Measurements from ENCODE around the gene RPS21.

RPS21 gene

GRCh38 chr20:62378215-62378614 lies 8.7 kb upstream of the RPS21 start:
- DNase-seq (ENCODE audit: low read depth): no peak

GRCh38 chr20:62381202-62381797 lies 5.6 kb upstream of the RPS21 start:
- no peak for DNase-seq (ENCODE audit: low read depth)

DNA sequence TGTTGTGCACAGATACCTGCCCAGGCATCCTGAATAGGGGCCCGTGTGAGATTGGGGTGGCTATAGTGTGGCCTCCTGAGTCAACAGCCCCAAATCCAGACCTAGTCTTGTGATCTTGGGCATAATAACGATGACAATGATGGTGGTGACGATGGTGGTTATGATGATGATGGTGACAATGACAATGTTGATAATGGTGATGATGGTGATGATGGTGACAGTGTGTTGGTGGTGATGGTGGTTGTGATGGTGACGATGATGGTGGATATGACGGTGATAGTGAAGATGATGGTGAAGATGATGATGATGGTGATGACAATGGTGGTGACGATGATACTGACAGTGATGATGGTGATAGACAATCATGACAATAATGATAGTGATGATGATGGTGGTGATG lies 5.1 kb upstream of the RPS21 start:
- DNase-seq (ENCODE audit: low read depth): no peak

- no peak for DNase-seq (ENCODE audit: low read depth)
Measured at GRCh38 chr20:62382306-62383198, 4.4 kb upstream of the RPS21 start.

DNA sequence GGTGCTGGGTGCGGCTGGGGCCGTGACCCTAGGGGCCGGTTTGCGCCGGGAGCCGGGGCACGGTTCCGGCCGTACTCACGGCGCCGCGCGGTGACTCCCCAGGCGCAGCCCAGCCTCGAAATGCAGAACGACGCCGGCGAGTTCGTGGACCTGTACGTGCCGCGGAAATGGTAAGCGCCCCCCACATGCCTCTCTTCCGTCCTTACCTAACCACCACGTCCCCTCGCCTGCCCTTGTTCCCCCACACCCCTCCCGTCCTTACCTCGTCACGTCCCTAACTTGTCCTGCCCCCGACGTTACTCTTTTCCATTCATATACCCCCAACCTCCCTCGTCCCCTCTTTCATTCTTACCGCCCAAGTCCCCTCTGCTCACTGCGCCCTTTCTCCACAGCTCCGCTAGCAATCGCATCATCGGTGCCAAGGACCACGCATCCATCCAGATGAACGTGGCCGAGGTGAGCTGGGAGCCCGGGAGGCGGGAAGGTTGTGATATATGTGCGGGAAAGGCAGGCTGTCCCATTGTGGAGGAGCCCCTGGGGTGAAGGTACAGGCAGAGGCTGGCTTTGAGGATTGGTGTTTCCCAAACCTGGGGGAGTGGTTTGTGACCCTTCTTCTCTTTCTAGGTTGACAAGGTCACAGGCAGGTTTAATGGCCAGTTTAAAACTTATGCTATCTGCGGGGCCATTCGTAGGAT lies 463 bp downstream of the RPS21 start:
- DNase-seq (ENCODE audit: low read depth): no peak

DNA sequence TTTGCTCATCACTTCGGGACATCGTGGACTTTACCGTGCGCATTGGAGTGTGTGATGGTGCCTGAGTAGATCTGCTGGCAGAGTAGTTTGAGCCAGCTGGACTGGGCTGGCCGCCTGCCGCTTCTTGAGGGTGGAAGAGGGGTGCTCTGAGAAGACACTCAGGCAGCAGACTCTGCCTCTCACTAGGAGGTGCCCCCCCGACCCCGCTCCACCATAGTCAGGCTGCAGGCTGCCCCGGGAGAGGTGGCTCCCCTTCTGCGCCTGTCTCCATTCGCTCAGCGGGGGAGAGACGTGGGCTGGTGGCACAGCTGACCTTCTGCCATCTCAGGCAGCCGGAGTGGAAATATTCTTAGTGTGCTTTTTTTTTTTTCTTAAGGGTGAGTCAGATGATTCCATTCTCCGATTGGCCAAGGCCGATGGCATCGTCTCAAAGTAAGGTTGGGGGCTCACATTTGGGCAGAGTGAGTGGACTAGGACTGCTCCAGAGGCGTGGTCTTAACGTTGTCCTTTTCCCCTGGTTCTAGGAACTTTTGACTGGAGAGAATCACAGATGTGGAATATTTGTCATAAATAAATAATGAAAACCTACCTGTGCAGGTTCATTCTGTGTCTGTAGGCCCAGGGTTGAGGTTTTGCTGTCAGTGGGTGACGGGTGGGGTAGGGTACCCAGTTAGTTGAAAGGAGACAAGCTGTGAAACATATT lies 1.2 kb downstream of the RPS21 start:
- DNase-seq (ENCODE audit: low read depth): no peak

- DNase-seq (ENCODE audit: low read depth): no peak
Measured at GRCh38 chr20:62388839-62389600, 2.1 kb downstream of the RPS21 start.

DNA sequence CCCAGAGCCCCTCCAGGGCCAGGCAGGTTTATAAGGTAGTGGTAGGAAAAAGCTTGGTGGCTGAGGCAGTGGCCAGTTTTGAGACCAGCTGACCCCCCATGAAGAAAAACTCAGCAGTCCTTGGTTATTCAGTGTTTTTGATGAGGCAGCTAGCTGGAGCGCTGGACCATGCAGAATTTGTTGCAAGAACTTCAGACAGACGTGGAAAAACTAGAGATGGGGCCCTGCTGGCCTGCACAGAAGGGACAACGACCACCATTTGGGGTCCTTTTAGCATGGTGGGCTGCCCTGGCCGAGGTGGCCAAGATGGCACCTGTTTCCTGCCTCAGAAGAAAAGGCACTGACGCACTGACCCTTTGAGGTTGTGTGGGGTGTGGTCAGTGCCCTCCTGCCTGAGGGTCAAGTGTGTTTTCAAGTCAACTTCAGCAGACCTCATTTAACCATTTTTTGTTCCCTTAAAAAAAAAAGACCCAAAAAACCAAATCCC lies 2.7 kb downstream of the RPS21 start:
- no peak for DNase-seq (ENCODE audit: low read depth)

DNA sequence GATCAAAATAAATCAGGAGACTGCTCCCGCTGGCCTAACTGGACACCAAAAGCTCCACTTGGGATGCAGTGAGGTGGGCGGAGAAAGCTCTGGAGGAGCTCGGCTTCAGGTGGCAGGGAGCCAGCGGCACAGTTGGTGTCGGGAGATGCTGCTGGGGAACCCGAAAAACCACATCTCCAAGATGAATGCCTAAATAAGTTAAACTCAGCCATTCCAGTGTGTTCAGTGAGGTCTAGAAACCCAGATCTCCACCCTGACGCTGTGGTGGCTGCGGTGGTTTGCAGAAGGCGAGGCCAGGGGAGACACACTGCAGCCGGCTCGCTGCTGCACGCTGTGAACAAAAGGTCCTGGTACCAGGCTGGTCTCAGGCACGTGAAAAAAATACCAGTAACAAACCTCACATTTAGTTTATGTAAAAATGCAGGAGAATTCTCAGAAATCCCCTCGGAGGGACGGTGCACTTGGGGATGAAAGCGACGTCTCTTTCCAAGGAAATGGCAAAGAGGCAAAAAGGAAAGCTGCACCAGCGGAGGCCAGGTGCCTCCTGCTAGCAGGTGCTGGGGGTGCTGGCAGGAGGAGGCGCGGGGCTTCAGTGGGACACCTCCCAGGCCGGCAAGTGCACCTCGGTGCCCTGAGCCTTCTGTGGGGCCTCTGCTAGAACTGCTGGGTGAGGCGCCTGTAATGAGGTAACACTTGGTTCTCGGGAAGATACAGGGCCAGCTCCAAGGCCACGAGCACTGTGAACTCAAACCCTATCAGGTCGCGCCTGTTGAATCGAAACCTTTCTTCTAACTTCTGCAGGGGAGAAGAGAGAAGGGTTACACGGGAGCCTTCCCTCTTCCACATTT lies 3.6 kb downstream of the RPS21 start:
- DNase-seq (ENCODE audit: low read depth): no peak

- DNase-seq (ENCODE audit: low read depth): no peak
Measured at GRCh38 chr20:62391165-62392076, 4.5 kb downstream of the RPS21 start.

- DNase-seq (ENCODE audit: low read depth): no peak
Measured at GRCh38 chr20:62392077-62392418, 5.1 kb downstream of the RPS21 start.

- no peak for DNase-seq (ENCODE audit: low read depth)
Measured at GRCh38 chr20:62392621-62393334, 5.9 kb downstream of the RPS21 start.

DNA sequence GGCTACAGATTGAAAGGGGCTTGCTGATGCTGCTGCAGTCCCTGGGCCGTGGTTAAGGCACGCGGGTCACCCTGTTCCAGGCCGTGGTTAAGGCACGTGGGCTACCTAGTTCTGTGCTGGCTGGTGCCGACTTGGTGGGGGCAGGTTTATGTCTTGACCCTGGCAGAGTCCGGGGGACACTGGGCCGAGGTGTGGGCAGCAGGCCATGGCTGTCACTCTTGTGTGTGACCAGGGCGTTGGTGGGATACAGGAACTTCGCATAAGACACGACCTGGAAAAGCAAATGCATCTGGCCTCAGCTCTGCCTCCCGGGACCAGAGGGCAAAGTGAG lies 6.4 kb downstream of the RPS21 start:
- no peak for DNase-seq (ENCODE audit: low read depth)

DNA sequence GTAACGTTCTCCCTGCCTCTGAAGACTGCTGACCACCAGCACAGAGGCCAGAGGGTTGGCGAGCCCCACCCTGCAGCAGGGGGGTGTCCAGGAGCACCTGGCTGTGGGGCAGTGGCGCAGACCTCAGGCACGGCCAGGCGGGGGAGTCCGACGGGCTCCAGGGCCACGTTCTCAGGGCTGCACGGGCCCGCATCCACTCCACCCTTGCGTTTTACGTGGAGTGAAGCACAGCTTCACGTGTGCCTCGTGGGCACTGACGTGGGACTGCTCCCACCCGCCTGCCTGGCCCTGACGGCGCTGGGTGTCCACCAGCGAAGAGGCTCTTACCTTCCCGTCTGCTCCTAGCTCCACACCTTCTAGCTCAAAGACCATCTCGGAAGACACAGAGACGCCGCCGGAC lies 6.9 kb downstream of the RPS21 start:
- DNase-seq (ENCODE audit: low read depth): no peak

DNA sequence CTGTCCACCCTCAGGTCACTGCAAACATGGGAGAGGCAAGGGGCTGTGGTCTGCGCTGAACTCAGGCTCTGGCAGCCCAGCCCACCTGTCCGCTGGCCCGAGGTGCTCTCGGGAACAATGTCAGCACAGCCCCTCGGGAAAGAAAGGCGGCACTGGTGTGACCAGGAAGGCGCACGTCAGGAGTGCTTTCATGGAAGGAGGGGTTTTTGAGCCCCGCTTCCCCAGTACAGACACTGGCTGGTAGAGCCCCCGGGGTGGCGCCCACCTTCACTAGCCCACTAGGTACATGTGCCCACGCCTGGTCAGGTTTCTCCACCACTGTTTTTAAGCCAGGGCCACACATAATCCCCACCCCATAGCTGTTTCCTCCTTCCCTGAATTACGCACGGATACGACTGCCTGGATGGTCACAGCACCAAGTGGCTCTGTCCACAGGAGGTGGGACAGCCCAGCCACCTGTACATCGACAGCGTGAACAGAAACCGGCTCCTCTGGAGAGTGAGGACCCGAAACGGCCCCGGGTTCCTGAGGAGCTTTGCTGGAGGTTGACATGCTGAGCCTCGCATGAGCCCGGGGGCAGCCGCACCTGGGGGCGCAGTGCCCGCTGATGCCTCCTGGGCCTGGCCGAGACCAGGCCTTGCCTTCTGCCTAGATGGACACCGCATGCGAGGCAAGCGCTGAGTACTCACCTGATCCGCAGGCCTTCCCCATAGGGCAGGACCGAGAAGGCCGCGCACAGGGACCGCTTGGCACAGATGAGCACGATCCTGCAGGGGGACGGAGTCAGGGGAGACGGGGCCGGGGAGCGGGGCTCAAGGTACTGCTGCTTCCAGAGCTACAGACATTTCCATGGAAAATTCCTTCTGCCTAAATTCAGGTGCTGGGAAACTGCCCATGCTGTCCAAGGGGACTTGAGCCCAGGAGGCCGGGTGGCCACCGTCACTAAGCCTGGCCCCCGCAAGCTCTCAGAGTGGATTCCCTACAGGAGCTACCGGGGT lies 7.6 kb downstream of the RPS21 start:
- DNase-seq (ENCODE audit: low read depth): no peak

GRCh38 chr20:62395311-62396242 lies 8.7 kb downstream of the RPS21 start:
- DNase-seq (ENCODE audit: low read depth): no peak
